Calu3 (cell line): ENCODE data around the gene ABHD1. TPM values are rescaled to one million over a fixed set of nuclear protein-coding genes. Genes with fewer than 3 reads are reported as not detected.

Experiments
- BruUV-seq: library from RNA; stranded (reverse); fragments of 400-500 nt; replicated peaks from 2 replicates; lab custom pipeline; 2021; lab: Mats Ljungman, UMichigan
- CTCF ChIA-PET: fragments of 300-600 bp; sonication (Branson Sonifier 250); formaldehyde crosslinking; loops from one replicate; lab custom pipeline; 2022; ENCODE audit warnings: antibody characterized with exemption; lab: Charles Lee
- DNase-seq: peaks from one replicate; pipeline ENCODE4 v3.0.0; 2022
- H3K27ac Mint-ChIP-seq: one replicate; pipeline ENCODE4 v1.8.0; 2022; ENCODE audit warnings: mixed read lengths; ENCODE audit not compliant: unreplicated experiment
- H3K27me3 Mint-ChIP-seq: one replicate; pipeline ENCODE4 v1.8.0; 2022; ENCODE audit warnings: mixed read lengths; ENCODE audit not compliant: unreplicated experiment
- H3K36me3 Mint-ChIP-seq: one replicate; pipeline ENCODE4 v1.8.0; 2022; ENCODE audit warnings: mild to moderate bottlenecking, moderate library complexity, mixed read lengths; ENCODE audit not compliant: insufficient read depth, unreplicated experiment
- H3K4me1 Mint-ChIP-seq: one replicate; pipeline ENCODE4 v1.8.0; 2022; ENCODE audit warnings: mild to moderate bottlenecking, low read depth, mixed read lengths; ENCODE audit not compliant: unreplicated experiment
- H3K4me3 Mint-ChIP-seq: one replicate; pipeline ENCODE4 v1.8.0; 2022; ENCODE audit warnings: mild to moderate bottlenecking, low read depth, moderate library complexity, mixed read lengths; ENCODE audit not compliant: unreplicated experiment
- H3K9me3 Mint-ChIP-seq: one replicate; pipeline ENCODE4 v1.8.0; 2022; ENCODE audit warnings: low read depth, mixed read lengths; ENCODE audit not compliant: unreplicated experiment
- intact Hi-C: fragments of 100-400 bp; cut with micrococcal nuclease; formaldehyde crosslinking; loops from one replicate; pipeline ENCODE4 v1.10.0; 2022; ENCODE audit not compliant: unreplicated experiment
- total RNA-seq: library from RNA; stranded (reverse); gene quantifications from 2 replicates; pipeline ENCODE4 v1.2.3, GENCODE V29; 2022
- TF ChIP-seq, protein P1 (sequence below): fragments of 200-600 bp; IDR thresholded peaks from one replicate; pipeline ENCODE4 v1.8.0; 2022; ENCODE audit warnings: antibody characterized with exemption; ENCODE audit not compliant: unreplicated experiment

The ABHD1 gene
- total RNA-seq, 1 experiment from 2014 or later, result 0.64 TPM

DNA sequence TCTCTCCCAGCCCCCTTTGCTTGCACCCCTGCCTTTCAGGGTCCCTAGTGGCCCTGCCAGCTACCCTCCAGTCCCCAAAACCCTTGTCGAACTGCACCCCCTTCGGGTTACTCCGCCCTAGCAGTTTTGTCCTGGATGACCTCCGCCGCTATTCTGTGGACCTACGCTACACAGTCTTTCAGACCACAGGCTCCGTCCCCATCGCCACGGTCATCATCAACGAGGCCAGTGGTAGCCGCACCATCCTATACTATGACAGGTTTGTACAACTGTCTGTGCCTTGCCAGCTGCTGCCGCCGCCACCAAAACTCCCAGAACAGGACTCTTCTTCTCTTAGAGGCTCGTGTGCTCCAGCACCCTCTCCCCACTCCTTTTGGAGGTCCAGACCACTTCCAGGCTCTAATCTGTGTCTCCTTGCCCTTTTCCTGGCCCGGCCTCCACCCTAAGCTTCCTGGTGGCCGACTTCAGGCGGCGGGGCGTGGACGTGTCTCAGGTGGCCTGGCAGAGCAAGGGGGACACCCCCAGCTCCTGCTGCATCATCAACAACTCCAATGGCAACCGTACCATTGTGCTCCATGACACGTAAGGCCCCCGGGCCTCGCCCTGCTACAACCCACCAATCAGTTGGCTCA is 29.1 kb upstream of the ABHD1 start:
- Mint-ChIP-seq H3K36me3 (no peaks in the 10 kb centered on the region), H3K27ac (no peak overlapping the region), H3K27me3 (no peaks in the 10 kb centered on the region), H3K4me3 (no peak overlapping the region), H3K4me1 (peaks cover 12% of the 10 kb centered on the region), H3K9me3 (no peaks in the 10 kb centered on the region)
- intact Hi-C loops, result no loop called here
- TF ChIP-seq, protein P1, sequence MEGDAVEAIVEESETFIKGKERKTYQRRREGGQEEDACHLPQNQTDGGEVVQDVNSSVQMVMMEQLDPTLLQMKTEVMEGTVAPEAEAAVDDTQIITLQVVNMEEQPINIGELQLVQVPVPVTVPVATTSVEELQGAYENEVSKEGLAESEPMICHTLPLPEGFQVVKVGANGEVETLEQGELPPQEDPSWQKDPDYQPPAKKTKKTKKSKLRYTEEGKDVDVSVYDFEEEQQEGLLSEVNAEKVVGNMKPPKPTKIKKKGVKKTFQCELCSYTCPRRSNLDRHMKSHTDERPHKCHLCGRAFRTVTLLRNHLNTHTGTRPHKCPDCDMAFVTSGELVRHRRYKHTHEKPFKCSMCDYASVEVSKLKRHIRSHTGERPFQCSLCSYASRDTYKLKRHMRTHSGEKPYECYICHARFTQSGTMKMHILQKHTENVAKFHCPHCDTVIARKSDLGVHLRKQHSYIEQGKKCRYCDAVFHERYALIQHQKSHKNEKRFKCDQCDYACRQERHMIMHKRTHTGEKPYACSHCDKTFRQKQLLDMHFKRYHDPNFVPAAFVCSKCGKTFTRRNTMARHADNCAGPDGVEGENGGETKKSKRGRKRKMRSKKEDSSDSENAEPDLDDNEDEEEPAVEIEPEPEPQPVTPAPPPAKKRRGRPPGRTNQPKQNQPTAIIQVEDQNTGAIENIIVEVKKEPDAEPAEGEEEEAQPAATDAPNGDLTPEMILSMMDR, result no peak
- BruUV-seq, result no TSS peak
- no peak for DNase-seq
- CTCF ChIA-PET, result interaction anchor here (0.9 kb wide), 1 partner anchor 13 kb away, joined by 3 read pairs; no protein-coding TSS in a partner anchor

DNA sequence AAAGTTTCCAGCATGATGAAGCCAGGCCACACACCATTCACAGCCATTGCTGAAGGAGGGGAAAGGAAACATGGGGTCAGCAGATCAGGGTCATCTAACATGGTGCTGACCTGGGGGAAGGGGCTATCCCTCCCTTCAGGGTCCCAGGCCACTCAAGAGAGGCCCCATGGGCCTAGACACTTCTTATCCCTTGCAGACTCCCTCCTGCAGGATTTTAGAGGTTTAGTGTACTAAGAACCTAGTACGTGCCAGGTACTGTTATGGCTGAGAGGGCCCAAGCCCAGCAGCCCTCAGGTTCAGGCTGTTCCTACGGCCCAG is 28.2 kb upstream of the ABHD1 start:
- Mint-ChIP-seq H3K4me1 (peaks cover 12% of the 10 kb centered on the region), H3K4me3 (no peak overlapping the region), H3K36me3 (no peaks in the 10 kb centered on the region), H3K9me3 (no peaks in the 10 kb centered on the region), H3K27ac (no peak overlapping the region), H3K27me3 (no peaks in the 10 kb centered on the region)
- DNase-seq, result no peak
- BruUV-seq, result no TSS peak
- TF ChIP-seq, protein P1, result no peak
- CTCF ChIA-PET, result no interaction called here
- intact Hi-C loops, result no loop called here

DNA sequence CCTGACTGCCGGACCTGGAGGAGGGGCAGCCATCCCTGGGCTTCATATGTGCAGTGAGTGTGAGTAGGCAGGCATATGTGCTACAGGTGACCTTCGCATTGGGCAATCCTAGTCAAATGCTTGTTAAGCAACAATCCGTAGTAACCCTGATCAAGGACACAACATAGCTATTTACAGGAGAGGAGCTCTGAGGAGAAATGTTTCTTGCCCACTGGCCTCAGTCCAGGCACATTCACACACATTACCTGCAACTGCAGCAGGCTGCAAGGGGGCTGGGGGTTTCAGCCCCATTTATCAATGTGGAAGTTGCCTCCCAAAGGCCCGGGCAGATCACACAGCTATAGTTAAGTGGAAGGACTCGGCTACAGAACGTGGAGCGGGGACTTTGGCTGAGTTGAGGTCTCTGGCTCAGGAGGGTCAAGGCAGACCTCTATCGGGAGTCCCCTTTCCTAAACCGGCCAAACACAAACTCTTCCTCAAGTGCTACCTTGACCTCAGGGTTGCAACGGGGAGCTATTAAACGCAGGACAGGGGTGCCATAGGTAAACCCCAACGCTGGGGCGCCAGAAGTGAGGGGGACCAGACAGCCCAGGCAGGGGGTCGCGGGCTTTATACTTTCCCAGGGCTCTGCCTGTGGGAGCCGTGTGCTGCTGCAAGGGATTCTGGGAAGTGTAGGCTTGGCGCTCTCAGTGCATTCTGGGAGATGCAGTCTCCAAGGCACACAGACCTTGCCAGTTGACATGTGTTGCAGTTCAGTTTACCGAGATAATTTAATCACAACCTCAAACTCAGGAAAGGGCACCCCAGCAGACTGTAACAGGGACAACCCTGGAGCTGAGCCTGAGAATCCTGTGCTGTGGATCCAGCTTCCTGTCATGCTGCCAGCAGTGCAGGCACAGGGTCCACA is 27.6 kb upstream of the ABHD1 start:
- intact Hi-C loops, result no loop called here
- CTCF ChIA-PET, result interaction anchor here (1.4 kb wide), 1 partner anchor 95 kb away, joined by 4 read pairs; no protein-coding TSS in a partner anchor
- BruUV-seq, result no TSS peak
- no peaks in the 10 kb centered on the region for H3K36me3 Mint-ChIP-seq
- no peaks in the 10 kb centered on the region for H3K27me3 Mint-ChIP-seq
- H3K4me3 Mint-ChIP-seq, result no peak overlapping the region
- TF ChIP-seq, protein P1, result no peak
- peaks cover 12% of the 10 kb centered on the region for H3K4me1 Mint-ChIP-seq
- peak; percentile 49 for DNase-seq
- H3K9me3 Mint-ChIP-seq, result no peaks in the 10 kb centered on the region
- no peak overlapping the region for H3K27ac Mint-ChIP-seq

DNA sequence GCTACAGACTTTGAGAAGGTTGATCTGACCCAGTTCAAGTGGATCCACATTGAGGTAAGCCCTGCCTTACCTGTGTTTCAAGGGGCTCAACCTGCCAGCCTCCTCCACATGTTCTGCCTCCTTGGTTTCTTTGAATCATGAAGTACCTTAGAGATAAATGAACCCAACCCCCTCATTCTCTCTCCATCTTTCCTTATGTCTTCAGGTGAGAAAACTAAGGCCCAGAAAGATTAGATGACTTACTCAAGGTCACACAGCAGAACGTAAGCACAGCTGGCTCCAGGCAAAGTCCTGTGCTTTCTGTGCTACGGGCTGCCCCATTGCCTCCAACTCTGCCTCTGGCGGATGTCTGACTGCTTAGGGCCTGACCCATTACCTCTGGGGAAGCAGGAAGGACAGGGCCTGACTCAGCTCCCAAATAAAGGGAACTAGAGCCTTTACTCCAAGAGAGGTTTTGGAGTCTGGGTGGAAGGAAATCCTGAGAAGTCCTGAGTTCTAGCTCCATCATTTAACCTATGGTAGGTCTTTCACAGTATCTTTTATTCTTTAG is 26.8 kb upstream of the ABHD1 start:
- Mint-ChIP-seq H3K36me3 (no peaks in the 10 kb centered on the region), H3K9me3 (no peaks in the 10 kb centered on the region), H3K4me3 (no peak overlapping the region), H3K27me3 (no peaks in the 10 kb centered on the region), H3K27ac (no peak overlapping the region), H3K4me1 (peaks cover 12% of the 10 kb centered on the region)
- DNase-seq, result no peak
- intact Hi-C loops, result no loop called here
- TF ChIP-seq, protein P1, result no peak
- CTCF ChIA-PET, result interaction anchor here (0.7 to 1.8 kb wide), 4 partner anchors 13 to 916 kb away, joined by 3 to 6 read pairs (median 4); no protein-coding TSS in a partner anchor
- BruUV-seq, result no TSS peak
